Peyer's patch (tissue), 4 donors: Measurements from ENCODE around the gene NBPF1.
"Not testable (repeated sequence)": the region's sequence is repeated elsewhere in the genome, so short reads cannot be mapped to it uniquely, and the experiment has no call there.

Experiments used
- POLR2A ChIP-seq, 2 donors: fragments of 450-650 bp; IDR thresholded peaks; one replicate each; pipeline ENCODE4 v1.5.1; 2017; ENCODE audit warnings: antibody characterized with exemption in 2 of 2, mild to moderate bottlenecking in 2 of 2, moderate library complexity in 2 of 2
- TF ChIP-seq, protein P1 (sequence below), 6 experiments: fragments of 450-650 bp in 4 of 6; fragments of 200-600 bp in 2 of 6; sonication (generic) in 1 of 6; IDR thresholded peaks; one replicate each; pipeline ENCODE4 v1.5.1; 2017 to 2019; ENCODE audit warnings: antibody characterized with exemption in 6 of 6, mild to moderate bottlenecking in 3 of 6, moderate library complexity in 1 of 6

DNA sequence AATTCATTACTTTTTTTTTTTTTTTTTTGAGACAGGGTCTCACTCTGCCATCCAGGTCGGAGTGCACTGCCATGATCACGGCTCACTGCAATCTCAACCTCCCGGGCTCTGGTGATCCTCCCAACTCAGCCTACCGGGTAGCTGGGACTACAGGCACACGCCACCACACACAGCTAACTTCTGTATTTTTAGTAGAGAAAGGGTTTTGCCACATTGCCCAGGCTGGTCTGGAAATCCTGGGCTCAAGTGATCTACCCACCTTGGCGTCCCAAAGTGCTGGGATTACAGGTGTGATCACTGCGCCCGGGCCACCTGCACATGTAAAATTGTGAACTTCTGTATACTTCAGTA lies 1.4 kb downstream of the NBPF1 start:
- TF ChIP-seq, protein P1, sequence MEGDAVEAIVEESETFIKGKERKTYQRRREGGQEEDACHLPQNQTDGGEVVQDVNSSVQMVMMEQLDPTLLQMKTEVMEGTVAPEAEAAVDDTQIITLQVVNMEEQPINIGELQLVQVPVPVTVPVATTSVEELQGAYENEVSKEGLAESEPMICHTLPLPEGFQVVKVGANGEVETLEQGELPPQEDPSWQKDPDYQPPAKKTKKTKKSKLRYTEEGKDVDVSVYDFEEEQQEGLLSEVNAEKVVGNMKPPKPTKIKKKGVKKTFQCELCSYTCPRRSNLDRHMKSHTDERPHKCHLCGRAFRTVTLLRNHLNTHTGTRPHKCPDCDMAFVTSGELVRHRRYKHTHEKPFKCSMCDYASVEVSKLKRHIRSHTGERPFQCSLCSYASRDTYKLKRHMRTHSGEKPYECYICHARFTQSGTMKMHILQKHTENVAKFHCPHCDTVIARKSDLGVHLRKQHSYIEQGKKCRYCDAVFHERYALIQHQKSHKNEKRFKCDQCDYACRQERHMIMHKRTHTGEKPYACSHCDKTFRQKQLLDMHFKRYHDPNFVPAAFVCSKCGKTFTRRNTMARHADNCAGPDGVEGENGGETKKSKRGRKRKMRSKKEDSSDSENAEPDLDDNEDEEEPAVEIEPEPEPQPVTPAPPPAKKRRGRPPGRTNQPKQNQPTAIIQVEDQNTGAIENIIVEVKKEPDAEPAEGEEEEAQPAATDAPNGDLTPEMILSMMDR (IDR thresholded peaks at IDR 0.05), result not testable (repeated sequence)
- not testable (repeated sequence) for TF ChIP-seq POLR2A (IDR thresholded peaks at IDR 0.05)
